Activated CD4-positive, alpha-beta T cell treated with anti-CD3 and anti-CD28 coated beads, Interleukin-2, amount 50 U/mL, for 4 hours (primary cell): Measurements from ENCODE around the gene IL16.

Experiments
- DNase-seq, 2 experiments: peaks; one replicate each; pipeline ENCODE4 v3.0.0-alpha.2; 2020

Gene IL16

DNA sequence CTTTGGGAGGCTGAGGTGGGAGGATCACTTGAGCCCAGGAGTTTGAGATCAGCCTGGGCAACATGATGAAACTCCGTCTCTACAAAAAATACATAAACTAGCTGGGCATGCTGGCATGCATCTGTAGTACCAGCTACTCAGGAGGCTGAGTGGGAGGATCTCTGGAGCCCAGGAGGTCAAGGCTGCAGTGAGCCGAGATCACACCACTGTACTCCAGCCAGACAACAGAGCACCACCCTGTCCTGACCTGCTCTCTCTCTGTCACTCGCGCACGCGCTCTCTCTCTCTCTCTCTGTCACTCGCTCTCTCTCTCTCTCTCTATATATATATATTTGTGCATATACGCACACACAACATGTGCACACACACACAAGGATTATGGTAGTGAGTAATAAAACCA lies 61.8 kb downstream of the IL16 start:
- no peak for DNase-seq

DNA sequence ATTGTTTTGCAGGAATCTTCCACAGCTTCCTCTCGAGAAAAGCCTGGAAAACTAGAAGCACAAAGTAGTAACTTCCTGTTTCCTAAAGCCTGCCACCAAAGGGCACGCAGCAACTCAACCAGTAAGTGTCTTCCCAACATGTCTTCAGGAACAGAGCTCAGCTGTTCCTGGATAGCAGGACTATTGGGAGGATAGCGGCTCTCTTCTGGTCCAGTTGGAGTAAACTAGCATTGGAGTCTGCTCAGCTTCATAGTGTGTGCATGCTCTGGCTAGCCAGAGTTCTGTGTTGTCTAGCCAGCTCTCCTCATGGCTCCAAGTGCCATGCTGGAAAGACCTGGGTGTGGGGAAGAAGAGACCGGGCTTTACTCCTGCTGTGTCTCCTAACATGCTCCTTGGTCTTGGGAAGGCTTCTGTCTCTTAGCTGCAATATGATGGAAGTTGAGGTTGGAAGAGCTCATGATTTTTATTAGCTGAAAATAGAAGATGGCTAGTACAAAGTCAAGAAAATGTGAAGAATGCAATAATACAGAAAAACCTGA lies 63.1 kb downstream of the IL16 start:
- DNase-seq: no peak

DNA sequence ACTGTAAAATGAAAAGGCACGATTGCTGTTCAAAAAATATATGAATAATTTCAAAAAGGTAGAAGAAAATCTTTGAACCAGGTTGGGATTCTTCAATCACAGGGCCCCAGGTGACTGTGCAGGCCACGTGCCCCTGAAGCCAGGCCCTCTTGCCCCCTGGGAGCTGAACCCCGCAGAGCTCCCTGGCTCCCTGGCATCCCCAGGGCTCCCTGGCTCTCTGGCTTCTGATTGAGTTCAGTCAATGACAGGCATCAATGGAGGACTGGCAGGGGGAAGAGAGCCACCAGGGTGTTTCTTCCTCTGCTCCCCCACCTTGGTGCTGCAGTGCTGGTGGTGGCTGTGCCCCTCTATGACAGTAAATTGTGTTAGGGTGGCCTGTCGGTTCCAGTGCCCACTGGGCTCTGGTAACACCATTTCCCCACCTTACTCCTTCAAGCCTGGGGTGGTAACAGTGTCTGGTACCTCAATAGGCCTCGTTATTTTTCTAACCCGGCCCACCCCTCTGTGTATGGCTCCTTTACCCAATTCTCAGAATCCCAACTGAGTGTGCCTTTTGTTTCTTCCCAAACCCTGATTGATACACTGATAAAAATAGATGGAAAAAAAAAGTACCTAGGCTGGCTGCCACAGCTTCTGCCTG lies 64.6 kb downstream of the IL16 start:
- no peak for DNase-seq

DNA sequence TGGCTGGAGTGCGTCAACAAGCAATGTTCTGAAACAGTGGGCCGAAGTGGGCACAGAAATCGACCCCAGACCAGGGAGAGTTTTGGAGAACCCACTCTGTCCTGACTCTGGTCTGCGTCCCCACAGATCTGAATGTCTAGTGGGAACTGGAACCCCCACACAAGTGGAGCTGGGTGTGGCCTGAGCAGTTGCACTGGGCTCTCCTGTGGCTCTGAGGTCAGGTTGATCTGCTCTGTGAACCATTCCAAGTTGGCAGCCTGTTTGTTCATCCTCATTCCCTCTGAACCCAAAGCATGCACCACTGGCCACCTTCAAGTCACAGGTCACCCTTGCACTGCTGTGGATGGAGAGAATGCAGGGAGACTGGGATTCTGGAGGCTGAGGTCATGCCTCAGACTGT lies 66.8 kb downstream of the IL16 start:
- no peak for DNase-seq

DNA sequence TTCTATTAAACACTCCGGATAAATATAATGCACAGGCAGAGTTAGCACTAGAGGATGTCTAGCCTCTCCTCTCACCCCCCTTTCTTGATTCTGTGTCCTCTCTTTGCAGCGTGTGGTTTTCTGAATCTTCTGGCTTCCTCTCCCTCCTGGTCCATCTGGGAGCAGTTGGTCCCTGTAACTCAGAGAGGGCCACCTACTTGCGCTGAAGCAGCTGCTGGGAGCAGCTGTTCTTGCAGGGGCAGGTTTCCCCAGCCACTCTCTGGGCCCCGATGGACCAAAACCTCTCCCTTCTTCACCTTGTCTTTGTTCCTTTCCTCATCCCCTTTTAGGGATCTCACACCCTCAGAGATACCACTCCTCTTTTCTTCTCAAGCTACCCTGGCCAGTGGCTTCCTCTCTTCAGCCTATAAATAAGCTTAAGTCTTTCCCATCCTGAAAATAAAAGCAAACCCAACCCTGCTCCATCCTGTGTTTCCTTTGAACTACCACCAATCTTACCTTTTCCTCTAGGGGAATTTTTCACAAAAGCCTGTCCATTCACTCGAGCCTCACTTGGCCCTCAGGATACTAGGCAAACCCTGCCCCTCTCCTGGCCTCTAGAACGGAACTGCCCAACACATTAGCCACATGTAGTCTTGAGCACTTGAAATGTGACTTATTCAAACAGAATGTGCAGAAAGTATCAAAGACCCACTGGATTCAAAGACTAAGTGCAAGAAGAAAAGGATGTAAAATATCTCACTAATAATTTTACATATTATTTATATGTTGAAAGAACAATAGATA lies 67.6 kb downstream of the IL16 start:
- DNase-seq: no peak

DNA sequence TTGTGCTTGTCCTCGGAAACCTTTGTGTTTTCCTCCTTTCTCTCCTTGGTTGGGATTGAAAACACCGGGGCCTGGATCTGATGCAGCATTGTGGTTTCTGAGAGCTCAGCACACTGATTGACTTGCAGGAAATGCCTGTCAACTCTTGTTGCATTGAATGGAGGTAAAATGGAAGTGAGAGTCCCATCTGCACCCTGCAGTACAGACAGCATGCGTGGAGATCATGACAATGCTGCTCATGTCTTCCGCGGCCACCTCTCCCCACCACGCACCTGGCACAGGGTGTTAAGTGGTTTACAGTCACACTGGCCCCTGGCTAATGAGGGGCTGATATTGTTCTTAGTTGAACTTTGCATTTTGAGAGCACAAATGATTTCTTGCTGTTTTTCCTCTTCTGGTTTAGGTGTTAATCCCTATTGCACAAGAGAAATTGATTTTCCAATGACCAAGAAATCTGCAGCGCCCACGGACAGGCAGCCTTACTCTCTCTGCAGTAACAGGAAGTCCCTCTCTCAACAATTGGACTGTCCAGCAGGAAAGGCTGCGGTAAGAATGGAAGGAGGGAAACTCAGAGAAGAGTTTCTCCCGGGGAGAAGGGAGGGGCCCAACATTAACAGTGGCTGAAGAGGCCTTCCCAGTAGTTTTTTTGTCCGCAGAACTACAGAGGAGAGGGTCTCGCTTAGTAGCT lies 68.7 kb downstream of the IL16 start:
- DNase-seq: no peak

DNA sequence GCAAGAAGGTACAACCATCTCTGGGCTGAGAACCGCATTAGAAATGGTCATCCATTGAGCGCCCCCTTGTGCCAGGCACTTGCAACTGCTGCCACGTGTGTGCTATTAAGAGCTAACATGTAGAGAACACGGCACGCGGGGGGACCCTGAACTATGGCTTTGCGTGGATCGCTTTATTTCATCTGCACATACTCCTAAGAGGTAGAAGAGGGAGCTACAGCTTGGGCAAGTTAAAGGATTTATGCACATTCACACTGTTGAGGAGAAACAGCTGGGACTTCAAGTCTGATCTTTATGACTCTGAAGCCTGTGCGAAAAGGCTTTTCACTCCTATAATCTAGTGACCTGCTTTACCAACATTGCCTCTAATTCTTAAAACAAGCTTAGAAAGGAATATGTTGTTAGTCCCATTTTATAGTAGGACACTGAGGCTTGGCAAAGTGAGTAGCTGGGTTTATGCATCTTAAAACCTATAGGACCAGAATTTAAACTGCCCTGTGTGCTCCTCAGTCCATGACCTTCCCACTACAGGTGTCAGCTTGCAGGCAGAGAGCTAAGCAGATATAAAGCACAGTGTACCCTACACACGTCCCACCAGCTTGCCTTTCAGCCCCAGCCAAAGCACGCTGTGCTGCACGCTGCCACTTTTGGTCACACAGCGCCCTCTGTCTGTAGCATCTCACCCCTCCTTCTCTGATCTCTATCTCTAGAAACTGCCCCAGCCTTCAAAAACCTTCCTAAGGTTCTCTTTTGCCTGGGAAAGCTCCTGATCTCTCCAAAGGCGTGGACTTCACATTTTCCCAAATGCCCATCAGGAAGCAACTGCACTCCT lies 69.5 kb downstream of the IL16 start:
- DNase-seq: peak; percentile 81

DNA sequence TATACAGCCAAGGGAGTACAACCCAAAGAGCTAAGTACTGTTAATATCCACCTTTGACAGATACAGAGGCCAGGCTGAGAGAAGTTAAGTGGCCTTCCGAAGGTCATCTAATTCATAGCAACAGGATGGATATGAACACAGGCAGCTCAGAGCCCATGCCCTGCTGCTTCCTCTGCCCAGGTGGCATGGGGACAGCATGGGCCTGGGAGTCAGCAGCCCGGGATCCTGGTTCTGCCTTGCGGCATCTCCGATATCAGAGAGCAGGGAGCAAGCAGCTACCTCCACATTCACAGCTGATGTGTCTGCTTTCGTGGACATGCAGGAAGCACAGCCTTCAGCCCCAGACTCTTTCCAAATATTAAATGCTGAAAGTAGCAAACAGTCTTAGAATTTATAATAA lies 71.7 kb downstream of the IL16 start:
- DNase-seq: no peak

DNA sequence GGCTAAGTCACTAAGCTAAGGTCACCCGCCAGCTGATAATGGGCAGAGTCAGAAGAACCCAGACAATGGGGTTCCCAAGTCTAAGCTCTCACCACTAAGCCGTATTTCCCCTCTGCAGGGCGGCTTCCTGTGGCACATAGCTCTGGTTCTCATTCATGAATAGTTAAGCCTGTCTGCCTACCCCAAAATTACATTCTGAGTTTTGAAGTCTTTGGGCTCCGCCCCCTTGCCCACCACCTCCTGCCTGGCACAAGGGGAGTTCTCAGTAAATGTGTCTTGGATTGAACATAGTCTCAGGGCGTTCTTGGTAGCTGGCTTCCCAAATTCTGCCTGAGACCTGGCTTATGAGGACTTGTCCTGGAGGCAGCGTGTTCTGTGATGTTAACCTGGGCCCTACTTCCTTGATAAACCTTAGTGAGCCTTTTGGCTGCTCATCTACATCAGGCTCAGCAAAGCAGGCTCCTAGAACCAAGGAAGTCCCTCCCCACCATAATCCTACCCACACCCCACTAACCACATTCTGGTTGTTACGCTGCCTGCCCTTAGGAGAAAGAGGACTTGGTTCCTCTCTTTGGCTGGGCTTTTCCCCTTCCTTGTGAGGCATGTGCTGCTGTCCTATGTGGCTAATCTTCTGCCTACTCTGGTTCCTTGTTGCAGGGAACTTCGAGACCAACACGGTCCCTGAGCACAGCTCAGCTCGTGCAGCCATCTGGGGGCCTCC lies 72.4 kb downstream of the IL16 start:
- DNase-seq: no peak

DNA sequence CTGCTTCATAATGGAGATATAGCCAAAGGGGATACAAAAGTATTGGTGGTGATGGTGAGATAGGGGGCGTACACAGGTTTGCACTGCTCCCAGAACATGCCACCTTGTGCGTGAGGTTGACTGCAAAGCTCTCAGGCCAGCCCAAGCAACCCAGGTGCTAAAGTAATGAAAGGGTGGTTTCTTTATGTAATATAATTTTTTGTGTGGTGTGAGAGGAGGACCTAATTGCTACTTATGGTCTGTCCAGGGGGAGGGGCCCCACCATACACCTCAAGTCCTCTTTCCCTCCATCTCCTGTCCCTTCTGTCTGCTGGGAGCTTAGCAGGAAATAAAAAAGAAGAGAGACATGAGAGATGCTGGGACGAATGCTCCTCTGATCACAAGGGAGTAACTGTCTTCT lies 73.5 kb downstream of the IL16 start:
- no peak for DNase-seq

DNA sequence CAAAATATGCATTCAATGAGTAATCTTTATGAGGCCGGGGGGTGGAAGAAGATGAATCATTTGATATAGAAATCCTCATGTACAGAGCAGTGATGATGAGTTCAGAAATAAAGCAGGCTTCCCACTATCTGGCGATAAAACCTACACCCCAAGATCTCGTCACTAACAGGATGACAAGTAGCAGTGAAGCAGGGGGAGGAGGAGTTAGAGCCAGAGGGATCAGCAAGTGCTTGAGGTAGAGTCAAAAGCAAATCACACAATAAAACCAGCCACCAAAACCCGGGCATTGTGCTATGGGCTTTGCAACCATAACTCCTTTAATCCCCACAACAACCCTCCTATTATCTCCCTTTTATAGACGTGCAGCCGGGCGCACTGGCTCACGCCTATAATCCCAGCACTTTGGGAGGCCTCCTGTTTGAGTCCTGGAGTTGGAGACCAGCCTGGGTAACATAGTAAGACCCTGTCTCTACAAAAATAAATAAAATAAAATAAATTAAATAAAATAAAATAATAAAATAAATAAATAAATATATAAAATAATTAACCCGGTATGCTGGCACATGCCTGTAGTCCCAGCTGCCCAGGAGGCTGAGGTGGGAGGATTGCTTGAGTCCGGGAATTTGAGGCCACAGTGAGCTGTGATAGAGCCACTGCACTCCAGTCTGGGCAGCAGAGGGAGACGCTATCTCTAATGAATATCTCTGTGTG lies 74.3 kb downstream of the IL16 start:
- no peak for DNase-seq

DNA sequence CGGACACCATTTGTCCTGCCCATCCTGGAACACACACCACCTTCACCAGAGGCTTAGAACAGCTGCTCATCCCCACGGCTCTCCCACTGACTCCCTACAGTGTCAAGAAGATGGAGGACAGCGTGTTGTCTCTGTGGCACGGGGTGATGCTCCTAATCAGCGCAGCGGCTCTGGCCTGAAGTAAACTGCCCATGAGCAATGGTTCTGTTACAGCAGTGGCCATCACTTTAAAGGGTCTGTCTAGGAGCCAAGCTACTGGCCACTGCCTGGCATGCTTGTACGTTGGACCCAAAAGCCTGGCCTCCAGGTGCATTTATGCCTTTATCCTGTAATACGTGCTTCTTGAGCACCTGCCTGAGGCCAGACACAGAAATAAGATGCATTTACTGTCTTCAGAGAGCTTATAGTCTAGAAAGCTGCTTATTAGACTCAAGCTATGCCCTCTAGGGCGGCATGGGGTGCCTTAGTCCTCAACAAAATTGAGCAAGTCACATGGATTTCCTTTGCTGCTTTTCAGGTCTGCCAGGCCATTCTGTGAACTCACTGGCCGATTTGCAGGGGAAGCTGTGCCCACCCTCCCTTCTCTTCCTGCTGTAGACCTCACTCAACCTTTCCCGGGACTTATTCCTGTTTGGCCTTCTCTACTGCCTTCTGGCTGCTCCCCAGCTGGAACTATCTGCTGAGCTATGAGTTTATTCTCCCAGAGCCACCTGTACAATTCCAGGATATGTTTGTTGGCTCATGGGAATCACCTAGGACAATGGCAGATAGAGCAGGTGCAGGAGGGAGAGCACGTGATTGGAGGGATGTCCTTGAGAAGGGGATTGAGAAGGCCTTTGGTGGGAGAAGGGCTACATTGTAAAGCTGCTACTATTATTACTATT lies 75.3 kb downstream of the IL16 start:
- DNase-seq: no peak

DNA sequence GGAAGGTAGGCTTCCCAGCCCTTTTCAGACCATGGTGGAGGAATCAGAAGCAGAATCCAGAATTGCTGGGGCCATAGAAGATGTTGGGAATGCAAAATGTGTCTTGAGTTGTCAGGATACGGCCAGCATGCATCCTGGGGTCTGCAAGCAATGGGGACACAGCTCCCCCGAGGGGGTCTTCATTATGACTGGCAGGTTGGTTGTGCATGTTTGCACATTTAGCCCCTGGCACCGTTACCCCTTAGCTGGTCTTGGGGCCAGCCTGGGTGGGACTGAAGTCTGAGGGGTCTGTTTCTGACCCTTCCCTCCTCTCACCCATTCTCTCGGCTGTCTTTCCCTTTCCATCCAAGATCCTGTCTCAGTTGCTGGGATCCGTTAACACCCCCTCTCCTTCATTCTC lies 76.5 kb downstream of the IL16 start:
- DNase-seq: no peak

DNA sequence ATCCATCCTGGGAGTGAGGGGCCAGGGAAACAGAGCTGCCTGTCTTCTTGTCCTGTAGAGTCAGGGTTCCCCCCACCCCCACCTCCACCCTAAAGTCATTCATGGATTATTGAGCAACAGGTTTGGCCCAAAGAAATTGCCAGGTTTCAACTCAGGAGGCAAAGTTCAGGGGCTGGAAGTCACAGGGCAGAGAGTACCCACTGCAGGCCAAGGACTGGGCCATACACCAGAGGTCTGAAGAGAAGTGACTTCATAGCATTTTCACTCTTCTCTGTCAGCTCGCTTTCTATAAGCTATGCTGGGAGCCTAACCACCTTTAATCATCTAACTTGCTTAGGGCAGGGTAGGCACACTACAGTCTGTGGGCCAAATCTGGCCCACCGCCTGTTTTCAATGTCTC lies 77.2 kb downstream of the IL16 start:
- DNase-seq: no peak

DNA sequence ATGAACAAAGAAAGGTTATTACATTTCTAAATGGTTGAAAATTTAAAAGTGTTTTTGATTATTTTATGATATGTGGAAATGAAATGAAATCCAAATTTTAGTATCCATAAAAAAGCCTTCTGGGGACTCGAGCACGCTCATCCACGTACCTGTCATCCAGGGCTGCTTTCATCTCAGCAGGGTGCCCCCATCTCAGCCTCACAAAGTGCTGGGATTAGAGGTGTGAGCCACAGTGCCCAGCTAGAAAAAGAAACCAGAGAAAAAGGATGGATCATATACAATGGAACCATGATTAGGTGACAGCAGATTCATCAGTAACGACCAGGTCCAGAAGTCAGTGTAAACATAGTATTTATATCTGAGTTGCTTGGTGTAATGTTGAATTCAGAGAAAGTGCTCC lies 77.6 kb downstream of the IL16 start:
- DNase-seq: no peak

DNA sequence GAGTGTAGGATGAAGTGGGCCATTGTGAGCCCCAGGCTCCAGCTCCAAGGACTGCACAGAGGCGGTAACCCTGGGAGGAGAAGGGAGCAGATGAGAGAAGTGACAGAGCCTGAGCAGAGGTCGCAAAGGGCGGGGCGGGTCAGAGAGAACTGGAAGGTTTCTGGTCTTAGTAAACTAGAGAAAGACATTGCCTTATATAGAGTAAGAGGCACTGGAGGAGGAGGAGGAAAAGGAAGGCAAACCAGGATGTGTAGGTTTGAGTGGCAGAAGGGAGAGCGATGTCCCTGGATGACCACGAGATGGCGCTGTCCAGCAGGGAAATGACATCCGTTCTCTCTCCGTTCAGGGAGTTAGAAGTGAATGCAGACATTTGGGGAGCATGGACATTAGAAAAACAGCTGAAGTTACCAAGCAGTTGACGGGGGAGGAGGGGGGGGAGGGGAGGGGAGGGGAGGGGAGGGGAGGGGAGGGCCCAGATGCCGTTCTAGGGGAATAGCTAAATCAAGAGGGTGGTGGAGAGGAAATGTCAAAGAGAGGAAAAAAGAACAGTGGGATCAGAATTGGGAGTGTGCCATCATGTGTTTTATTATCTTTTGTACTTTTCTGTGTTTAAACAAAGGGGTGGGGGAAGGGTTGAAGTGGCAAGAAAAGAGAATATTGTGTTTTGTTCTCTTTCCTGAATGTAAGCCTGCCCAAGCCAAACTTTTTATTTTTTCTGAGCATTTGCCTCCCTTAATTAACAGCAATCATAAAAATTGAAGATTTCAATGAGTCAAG lies 78.4 kb downstream of the IL16 start:
- DNase-seq: peak; percentile 62 to 64

DNA sequence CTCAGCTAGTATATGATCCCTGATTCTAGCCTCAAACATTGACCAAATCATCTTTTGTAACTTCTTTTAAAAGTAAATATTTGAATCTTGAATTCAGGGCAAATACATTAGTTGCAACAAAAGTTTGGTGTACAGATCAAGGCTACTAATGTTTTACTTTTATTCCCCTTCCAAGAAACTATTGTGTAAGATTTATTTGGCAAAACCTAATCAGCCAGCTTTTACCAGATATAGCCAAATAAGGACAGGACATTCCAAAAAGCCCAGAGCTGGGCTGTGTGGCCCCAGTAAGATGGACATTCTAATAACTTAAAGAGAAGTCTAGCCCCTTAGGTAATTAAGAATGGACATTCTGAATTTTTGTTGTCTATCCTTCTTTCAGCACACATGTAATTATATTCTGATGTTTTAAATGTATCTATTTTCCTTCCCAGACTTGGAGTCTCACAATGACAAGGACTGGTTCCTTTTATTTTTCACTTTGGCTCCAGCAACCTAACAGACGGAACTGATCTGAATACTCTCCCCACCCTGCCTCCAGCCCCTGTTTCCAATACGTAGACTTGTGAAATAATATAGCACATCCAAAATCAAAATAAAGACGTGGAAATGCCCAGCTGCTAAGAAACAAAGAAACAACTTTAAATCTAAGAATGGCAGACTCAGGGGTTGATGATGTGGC lies 79.2 kb downstream of the IL16 start:
- DNase-seq: no peak

DNA sequence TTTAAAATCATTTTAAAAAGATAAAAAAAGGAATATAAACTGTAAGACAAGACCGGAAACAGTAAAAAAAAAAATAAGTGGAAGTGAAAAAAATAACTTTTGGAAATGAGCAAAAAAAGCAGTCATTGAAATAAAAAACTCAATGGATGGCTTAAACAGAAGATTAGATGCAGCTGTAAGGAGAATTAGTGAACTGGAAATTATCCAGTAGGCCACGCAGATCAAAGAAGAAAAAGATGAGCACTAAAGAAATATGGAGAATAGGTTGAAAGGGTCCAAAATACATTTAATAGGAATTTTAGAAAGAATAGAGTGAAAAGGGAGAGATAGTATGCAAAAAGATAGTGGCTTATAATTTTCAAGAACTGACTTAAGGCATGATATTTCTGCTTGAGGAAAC lies 80.3 kb downstream of the IL16 start:
- DNase-seq: no peak

DNA sequence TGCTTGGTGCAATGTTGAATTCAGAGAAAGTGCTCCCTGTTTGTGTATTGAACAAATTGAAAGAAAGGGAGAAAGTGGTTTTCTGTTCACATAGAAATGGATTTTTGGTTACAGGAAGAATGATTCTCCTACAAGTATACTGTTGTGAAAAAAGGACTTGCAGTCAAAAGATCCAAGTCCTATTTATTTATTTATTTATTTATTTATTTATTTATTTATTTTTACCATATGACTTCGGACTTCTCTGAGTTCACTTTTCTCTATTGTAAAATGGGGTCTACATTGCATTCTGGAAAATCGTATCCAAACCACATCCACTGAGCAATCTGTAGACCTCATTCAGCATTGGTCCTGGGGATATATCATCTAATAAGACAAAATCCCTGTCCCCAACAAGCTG lies 81.2 kb downstream of the IL16 start:
- DNase-seq: no peak
